ENCODE data around the gene ANKMY1.

The ANKMY1 gene

GRCh38 chr2:240511351-240512108, 46.3 kb downstream of the ANKMY1 start:
- peaks cover 6% of the 10 kb centered on the region for H3K36me3 ChIP-seq (ENCODE audit: control insufficient read depth, insufficient read depth, low read length)
- no peak overlapping the region for H3K4me3 ChIP-seq (ENCODE audit: low read length)
- no peak overlapping the region for H3K9ac ChIP-seq (ENCODE audit: low read length)
- H3K4me1 ChIP-seq (ENCODE audit: control insufficient read depth, insufficient read depth, low read length), result no peaks in the 10 kb centered on the region
- no peak overlapping the region for H3K27ac ChIP-seq (ENCODE audit: low read depth, low read length)
- no peaks in the 10 kb centered on the region for H3K27me3 ChIP-seq (ENCODE audit: control insufficient read depth, insufficient read depth, low read length)

- Histone ChIP-seq H3K4me3 (ENCODE audit: low read length) (no peak overlapping the region), H3K36me3 (ENCODE audit: control insufficient read depth, insufficient read depth, low read length) (peaks cover 6% of the 10 kb centered on the region), H3K4me1 (ENCODE audit: control insufficient read depth, insufficient read depth, low read length) (no peaks in the 10 kb centered on the region), H3K9ac (ENCODE audit: low read length) (no peak overlapping the region), H3K27ac (ENCODE audit: low read depth, low read length) (no peak overlapping the region), H3K27me3 (ENCODE audit: control insufficient read depth, insufficient read depth, low read length) (no peaks in the 10 kb centered on the region)
Observed at GRCh38 chr2:240510513-240511210, 47.1 kb downstream of the ANKMY1 start.

DNA sequence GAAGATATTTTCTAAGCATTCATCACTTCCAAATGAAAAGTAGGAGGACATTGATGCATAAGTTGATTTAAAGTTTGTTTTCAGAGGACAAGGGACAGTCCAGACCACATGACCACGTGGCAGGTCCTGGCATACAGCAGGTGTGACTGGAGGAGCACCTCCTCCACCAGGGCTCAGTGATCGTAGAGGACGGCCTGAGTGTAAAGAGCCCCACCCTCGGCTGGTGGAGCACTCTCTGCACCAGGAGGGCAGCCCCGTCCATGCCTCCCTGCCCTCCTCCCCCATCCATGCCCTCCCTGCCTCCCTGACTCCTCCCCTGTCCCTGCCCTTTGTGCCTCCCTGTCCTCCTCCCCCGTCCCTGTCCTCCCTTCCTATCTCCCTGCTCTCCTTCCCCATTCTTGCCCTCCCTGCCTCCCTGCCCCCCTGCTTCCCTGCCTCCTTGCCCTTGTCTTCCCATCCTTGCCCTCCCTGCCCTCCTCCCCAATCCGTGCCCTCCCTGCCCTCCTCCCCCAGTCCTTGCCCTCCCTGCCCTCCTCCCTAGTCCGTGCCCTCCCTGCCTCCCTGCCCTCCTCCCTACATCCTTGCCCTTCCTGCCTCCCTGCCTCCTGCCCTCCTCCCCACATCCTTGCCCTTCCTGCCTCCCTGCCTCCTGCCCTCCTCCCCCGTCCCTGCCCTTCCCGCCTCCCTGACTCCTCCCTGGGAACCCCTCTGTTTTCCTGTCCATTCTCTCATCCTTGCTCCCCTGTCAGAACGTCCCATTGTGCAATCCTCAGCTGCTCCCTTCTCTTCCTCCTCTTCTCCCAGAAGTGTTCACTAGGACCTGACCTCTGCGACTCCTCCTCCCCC, 47.9 kb downstream of the ANKMY1 start:
- Histone ChIP-seq H3K27me3 (ENCODE audit: control insufficient read depth, insufficient read depth, low read length) (no peaks in the 10 kb centered on the region), H3K36me3 (ENCODE audit: control insufficient read depth, insufficient read depth, low read length) (peaks cover 6% of the 10 kb centered on the region), H3K27ac (ENCODE audit: low read depth, low read length) (no peak overlapping the region), H3K4me3 (ENCODE audit: low read length) (no peak overlapping the region), H3K4me1 (ENCODE audit: control insufficient read depth, insufficient read depth, low read length) (no peaks in the 10 kb centered on the region), H3K9ac (ENCODE audit: low read length) (no peak overlapping the region)

- no peaks in the 10 kb centered on the region for H3K27me3 ChIP-seq (ENCODE audit: control insufficient read depth, insufficient read depth, low read length)
- no peaks in the 10 kb centered on the region for H3K4me1 ChIP-seq (ENCODE audit: control insufficient read depth, insufficient read depth, low read length)
- no peak overlapping the region for H3K4me3 ChIP-seq (ENCODE audit: low read length)
- H3K9ac ChIP-seq (ENCODE audit: low read length), result no peak overlapping the region
- H3K36me3 ChIP-seq (ENCODE audit: control insufficient read depth, insufficient read depth, low read length), result peaks cover 6% of the 10 kb centered on the region
- H3K27ac ChIP-seq (ENCODE audit: low read depth, low read length), result no peak overlapping the region
Observed at GRCh38 chr2:240508832-240509545, 48.8 kb downstream of the ANKMY1 start.

DNA sequence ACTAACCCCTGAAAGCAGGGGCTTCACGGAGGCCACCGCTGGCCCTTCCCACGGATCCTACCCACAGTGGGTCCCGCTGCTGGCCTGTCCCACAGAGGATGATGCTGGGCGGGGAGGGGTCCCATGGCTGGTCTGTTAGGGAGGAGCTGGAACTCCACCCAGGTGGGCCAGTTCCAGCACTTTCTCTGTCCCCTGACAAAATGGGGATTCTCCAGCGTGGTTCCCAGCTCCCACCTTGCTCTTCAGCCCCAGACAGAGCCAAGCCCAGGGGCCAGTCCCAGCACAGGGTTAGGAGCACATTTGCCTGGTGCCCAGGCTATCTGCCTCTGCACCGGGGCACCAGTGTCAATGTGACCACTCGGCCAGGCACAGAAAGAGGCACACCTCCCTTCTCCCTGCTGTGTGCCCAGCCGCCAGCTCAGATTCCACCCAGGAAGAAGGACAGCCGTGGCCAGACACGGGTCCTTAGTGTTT, 50.0 kb downstream of the ANKMY1 start:
- Histone ChIP-seq H3K27ac (ENCODE audit: low read depth, low read length) (no peak overlapping the region), H3K9ac (ENCODE audit: low read length) (no peak overlapping the region), H3K27me3 (ENCODE audit: control insufficient read depth, insufficient read depth, low read length) (no peaks in the 10 kb centered on the region), H3K36me3 (ENCODE audit: control insufficient read depth, insufficient read depth, low read length) (peaks cover 6% of the 10 kb centered on the region), H3K4me3 (ENCODE audit: low read length) (no peak overlapping the region), H3K4me1 (ENCODE audit: control insufficient read depth, insufficient read depth, low read length) (no peaks in the 10 kb centered on the region)

DNA sequence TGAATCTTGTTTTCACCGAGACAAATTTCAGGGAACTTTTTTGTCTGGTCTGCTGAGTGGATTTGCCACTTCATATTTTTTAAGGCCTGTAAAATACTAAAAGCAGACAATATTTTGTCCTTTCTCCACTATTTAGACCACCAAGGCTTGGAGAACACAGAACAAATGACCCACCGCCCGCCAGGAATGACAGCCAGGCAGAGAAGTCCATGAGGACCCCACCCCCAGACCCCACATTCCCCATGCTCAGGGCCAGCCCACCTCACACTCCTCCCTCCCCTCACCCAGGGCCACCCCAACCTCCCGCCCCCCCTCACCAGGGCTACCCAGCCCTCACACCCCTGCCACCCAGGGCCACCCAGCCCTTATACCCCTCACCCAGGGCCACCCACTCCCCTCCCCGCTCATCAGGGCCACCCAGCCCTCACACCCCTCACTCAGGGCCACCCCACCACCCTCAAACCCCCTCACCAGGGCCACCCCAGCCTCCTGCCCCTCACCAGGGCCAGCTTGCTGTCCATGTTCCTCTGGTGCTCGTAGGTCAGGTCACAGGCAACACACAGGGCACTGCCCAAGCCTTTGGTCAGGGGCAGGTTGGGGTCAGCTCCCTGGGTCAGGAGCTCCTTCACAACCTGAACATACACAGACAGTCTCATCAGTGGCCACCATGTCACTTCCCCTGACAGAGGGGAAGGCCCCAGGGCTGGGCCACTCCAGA, 50.6 kb downstream of the ANKMY1 start:
- H3K4me1 ChIP-seq (ENCODE audit: control insufficient read depth, insufficient read depth, low read length), result no peaks in the 10 kb centered on the region
- no peak overlapping the region for H3K9ac ChIP-seq (ENCODE audit: low read length)
- H3K27ac ChIP-seq (ENCODE audit: low read depth, low read length), result no peak overlapping the region
- H3K4me3 ChIP-seq (ENCODE audit: low read length), result no peak overlapping the region
- H3K27me3 ChIP-seq (ENCODE audit: control insufficient read depth, insufficient read depth, low read length), result no peaks in the 10 kb centered on the region
- peaks cover 6% of the 10 kb centered on the region for H3K36me3 ChIP-seq (ENCODE audit: control insufficient read depth, insufficient read depth, low read length)

DNA sequence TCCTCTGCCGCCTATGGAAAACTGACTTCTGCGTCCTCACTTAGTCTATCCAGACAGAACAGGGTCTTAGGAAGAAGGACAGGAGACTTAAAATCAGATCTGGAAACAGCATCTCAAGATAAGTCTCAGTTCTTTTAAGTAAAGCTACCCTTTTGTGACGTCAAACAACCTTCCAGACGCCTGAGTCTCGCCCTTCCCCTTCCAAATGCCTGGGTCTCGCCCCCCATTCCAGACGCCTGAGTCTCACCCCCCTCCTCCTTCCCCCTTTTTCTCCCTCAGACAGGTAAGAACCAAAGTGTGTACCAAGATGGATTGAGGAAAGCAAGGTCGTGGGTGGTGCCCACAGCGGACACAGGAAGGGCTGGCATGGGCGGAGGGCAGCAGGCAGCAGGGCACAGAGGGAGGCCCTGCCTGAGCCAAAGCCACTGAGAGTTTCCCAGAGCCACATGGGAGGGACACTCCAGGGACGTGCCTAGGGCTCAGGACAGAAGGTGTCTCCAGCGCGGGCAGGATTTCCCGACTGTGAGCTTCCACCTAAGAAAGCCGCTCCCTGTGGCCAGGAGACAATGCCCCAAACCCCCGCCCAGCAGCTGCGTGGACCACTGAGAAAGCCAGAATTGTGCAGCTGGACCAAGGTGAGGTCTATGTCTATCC, 51.3 kb downstream of the ANKMY1 start:
- H3K4me3 ChIP-seq (ENCODE audit: low read length), result no peak overlapping the region
- no peak overlapping the region for H3K27ac ChIP-seq (ENCODE audit: low read depth, low read length)
- H3K9ac ChIP-seq (ENCODE audit: low read length), result no peak overlapping the region
- no peaks in the 10 kb centered on the region for H3K4me1 ChIP-seq (ENCODE audit: control insufficient read depth, insufficient read depth, low read length)
- H3K27me3 ChIP-seq (ENCODE audit: control insufficient read depth, insufficient read depth, low read length), result no peaks in the 10 kb centered on the region
- peaks cover 3% of the 10 kb centered on the region for H3K36me3 ChIP-seq (ENCODE audit: control insufficient read depth, insufficient read depth, low read length)

- H3K4me1 ChIP-seq (ENCODE audit: control insufficient read depth, insufficient read depth, low read length), result no peaks in the 10 kb centered on the region
- H3K27me3 ChIP-seq (ENCODE audit: control insufficient read depth, insufficient read depth, low read length), result no peaks in the 10 kb centered on the region
- no peak overlapping the region for H3K27ac ChIP-seq (ENCODE audit: low read depth, low read length)
- H3K36me3 ChIP-seq (ENCODE audit: control insufficient read depth, insufficient read depth, low read length), result no peaks in the 10 kb centered on the region
- H3K4me3 ChIP-seq (ENCODE audit: low read length), result no peak overlapping the region
- H3K9ac ChIP-seq (ENCODE audit: low read length), result no peak overlapping the region
Observed at GRCh38 chr2:240505910-240506309, 51.9 kb downstream of the ANKMY1 start.

GRCh38 chr2:240503848-240504247, 53.9 kb downstream of the ANKMY1 start:
- H3K27me3 ChIP-seq (ENCODE audit: control insufficient read depth, insufficient read depth, low read length), result no peaks in the 10 kb centered on the region
- no peaks in the 10 kb centered on the region for H3K36me3 ChIP-seq (ENCODE audit: control insufficient read depth, insufficient read depth, low read length)

DNA sequence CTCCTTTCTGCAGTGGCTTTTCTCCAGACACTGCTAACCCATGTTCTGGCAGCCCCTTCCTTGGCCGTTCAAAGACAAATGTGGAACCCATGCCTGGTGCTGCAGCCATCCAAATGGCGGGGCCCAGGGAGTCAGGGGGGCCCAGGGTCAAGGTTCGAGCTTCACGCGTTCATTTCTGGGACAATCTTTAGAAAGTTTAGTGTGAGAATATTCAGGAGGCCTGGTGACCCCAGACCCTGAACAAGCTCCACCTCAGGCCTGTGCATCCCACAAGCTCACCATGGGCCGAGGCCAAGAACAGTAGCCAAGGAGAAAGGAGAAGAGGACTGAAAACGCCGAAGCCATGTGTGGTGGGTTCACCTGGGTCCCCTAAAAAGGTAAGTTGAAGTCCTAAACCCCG, 54.4 kb downstream of the ANKMY1 start:
- Histone ChIP-seq H3K27ac (ENCODE audit: low read depth, low read length) (no peak overlapping the region), H3K27me3 (ENCODE audit: control insufficient read depth, insufficient read depth, low read length) (no peaks in the 10 kb centered on the region), H3K4me1 (ENCODE audit: control insufficient read depth, insufficient read depth, low read length) (no peaks in the 10 kb centered on the region), H3K9ac (ENCODE audit: low read length) (no peak overlapping the region), H3K4me3 (ENCODE audit: low read length) (no peak overlapping the region), H3K36me3 (ENCODE audit: control insufficient read depth, insufficient read depth, low read length) (no peaks in the 10 kb centered on the region)

More at GRCh38 chr2:240503848-240504247, 53.9 kb downstream of the ANKMY1 start:
- no peak overlapping the region for H3K27ac ChIP-seq (ENCODE audit: low read depth, low read length)
- no peak overlapping the region for H3K9ac ChIP-seq (ENCODE audit: low read length)
- H3K4me1 ChIP-seq (ENCODE audit: control insufficient read depth, insufficient read depth, low read length), result no peaks in the 10 kb centered on the region
- no peak overlapping the region for H3K4me3 ChIP-seq (ENCODE audit: low read length)

DNA sequence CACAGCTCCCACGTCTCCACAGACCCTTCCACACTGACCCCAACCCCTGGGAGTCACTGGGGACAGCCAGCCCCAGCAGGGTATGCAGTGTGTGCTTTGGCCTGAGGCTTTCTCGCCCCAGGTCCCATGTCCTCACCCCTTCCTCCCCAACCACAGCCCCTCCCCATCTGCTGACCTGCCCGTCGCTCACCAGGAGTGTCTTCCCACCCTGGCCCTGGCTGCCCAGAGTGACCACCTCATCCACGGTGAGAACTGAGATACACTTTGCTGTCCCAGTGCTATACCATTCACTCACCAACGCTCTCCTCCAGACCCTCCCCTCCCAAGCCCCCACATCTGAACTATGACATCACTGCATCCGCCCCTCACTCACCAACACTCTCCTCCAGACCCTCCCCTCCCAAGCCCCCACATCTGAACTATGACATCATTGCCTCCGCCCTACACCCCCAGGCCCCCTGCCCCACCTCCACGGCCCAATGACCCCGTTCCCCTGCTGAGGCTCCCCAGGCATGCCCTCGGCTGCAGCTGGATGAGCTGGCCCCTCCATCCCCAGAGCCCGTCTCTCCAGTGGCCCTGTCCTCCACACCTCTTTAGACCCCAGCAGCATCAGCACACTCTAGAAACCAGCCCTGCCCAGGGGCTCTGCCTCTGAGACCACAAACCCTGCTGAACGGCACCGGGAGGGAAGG, 55.2 kb downstream of the ANKMY1 start:
- Histone ChIP-seq H3K9ac (ENCODE audit: low read length) (no peak overlapping the region), H3K27me3 (ENCODE audit: control insufficient read depth, insufficient read depth, low read length) (no peaks in the 10 kb centered on the region), H3K27ac (ENCODE audit: low read depth, low read length) (no peak overlapping the region), H3K4me3 (ENCODE audit: low read length) (no peak overlapping the region), H3K4me1 (ENCODE audit: control insufficient read depth, insufficient read depth, low read length) (no peaks in the 10 kb centered on the region), H3K36me3 (ENCODE audit: control insufficient read depth, insufficient read depth, low read length) (no peaks in the 10 kb centered on the region)
